Neural progenitor cell (in vitro differentiated cells): ENCODE results near the gene TRIM41. TPM values are rescaled to one million over a fixed set of nuclear protein-coding genes. Genes with fewer than 3 reads are reported as not detected.
A peak's percentile ranks its signal among the peaks of the same experiment; 100 is the strongest.

Experiments used
- DNase-seq: peaks from one replicate; pipeline ENCODE4 v3.0.0-alpha.2; 2016; ENCODE audit warnings: low spot score
- H2AFZ ChIP-seq: fragments of 200-600 bp; sonication (generic); replicated peaks from 2 replicates; pipeline ENCODE4 v1.6.1; 2016; ENCODE audit warnings: antibody characterized with exemption
- H3F3A ChIP-seq: fragments of 200-600 bp; sonication (generic); 2 replicates; pipeline ENCODE4 v1.6.1; 2016; ENCODE audit warnings: antibody characterized with exemption, low read depth
- H3K27ac ChIP-seq: fragments of 200-600 bp; sonication (generic); 2 replicates; pipeline ENCODE4 v1.5.1; 2016; ENCODE audit warnings: mild to moderate bottlenecking
- H3K27me3 ChIP-seq: fragments of 200-600 bp; sonication (generic); 2 replicates; pipeline ENCODE4 v1.6.1; 2016; ENCODE audit warnings: mild to moderate bottlenecking, moderate library complexity
- H3K36me3 ChIP-seq: fragments of 200-600 bp; sonication (generic); 2 replicates; pipeline ENCODE4 v1.5.1; 2016
- H3K4me1 ChIP-seq: fragments of 200-600 bp; sonication (generic); 2 replicates; pipeline ENCODE4 v1.6.1; 2016; ENCODE audit warnings: mixed run types
- H3K4me2 ChIP-seq: fragments of 200-600 bp; sonication (generic); 2 replicates; pipeline ENCODE4 v1.6.1; 2016
- H3K4me3 ChIP-seq: fragments of 200-600 bp; sonication (generic); 2 replicates; pipeline ENCODE4 v1.5.1; 2016
- H3K79me2 ChIP-seq: fragments of 200-600 bp; sonication (generic); 2 replicates; pipeline ENCODE4 v1.6.1; 2016; ENCODE audit warnings: low read depth
- H3K9ac ChIP-seq: fragments of 200-600 bp; sonication (generic); 2 replicates; pipeline ENCODE4 v1.6.1; 2016
- H3K9me3 ChIP-seq: fragments of 200-600 bp; sonication (generic); 2 replicates; pipeline ENCODE4 v1.5.1; 2016; ENCODE audit warnings: low read depth
- H4K20me1 ChIP-seq: fragments of 200-600 bp; sonication (generic); 2 replicates; pipeline ENCODE4 v1.6.1; 2016; ENCODE audit warnings: low read depth
- H3K27ac Mint-ChIP-seq: 3 replicates; pipeline ENCODE4 v1.8.0; 2021; ENCODE audit warnings: mixed read lengths
- H3K27me3 Mint-ChIP-seq: 2 replicates; pipeline ENCODE4 v1.8.0; 2022; ENCODE audit warnings: low read depth, mild to moderate bottlenecking, inconsistent platforms, moderate library complexity, mixed read lengths; ENCODE audit not compliant: insufficient read depth
- H3K36me3 Mint-ChIP-seq: 3 replicates; pipeline ENCODE4 v1.8.0; 2021; ENCODE audit warnings: mixed read lengths
- H3K4me1 Mint-ChIP-seq: 3 replicates; pipeline ENCODE4 v1.8.0; 2021; ENCODE audit warnings: mixed read lengths
- H3K4me3 Mint-ChIP-seq: 3 replicates; pipeline ENCODE4 v1.8.0; 2021; ENCODE audit warnings: mild to moderate bottlenecking, moderate library complexity, mixed read lengths
- H3K9me3 Mint-ChIP-seq: 3 replicates; pipeline ENCODE4 v1.8.0; 2020; ENCODE audit warnings: mixed read lengths
- EZH2 ChIP-seq: fragments of 200-600 bp; sonication (generic); IDR thresholded peaks from 2 replicates; pipeline ENCODE4 v1.6.1; 2017; ENCODE audit warnings: antibody characterized with exemption, mild to moderate bottlenecking, moderate library complexity
- EZH2phosphoT487 ChIP-seq: fragments of 200-600 bp; sonication (generic); IDR thresholded peaks from 2 replicates; pipeline ENCODE4 v1.6.1; 2017; ENCODE audit warnings: antibody characterized with exemption
- total RNA-seq: library from RNA; depleted of rRNA; stranded (reverse); fragments of >200 nt; gene quantifications from 2 replicates; pipeline ENCODE4 v1.2.3, GENCODE V29; 2015; ENCODE audit warnings: low replicate concordance
- TF ChIP-seq, protein P1 (sequence below): fragments of 200-600 bp; sonication (generic); IDR thresholded peaks from 2 replicates; pipeline ENCODE4 v1.5.1; 2017; ENCODE audit warnings: antibody characterized with exemption, mild to moderate bottlenecking

TRIM41 gene
- total RNA-seq, 1 donor from 2014 or later: 8.1 TPM

DNA sequence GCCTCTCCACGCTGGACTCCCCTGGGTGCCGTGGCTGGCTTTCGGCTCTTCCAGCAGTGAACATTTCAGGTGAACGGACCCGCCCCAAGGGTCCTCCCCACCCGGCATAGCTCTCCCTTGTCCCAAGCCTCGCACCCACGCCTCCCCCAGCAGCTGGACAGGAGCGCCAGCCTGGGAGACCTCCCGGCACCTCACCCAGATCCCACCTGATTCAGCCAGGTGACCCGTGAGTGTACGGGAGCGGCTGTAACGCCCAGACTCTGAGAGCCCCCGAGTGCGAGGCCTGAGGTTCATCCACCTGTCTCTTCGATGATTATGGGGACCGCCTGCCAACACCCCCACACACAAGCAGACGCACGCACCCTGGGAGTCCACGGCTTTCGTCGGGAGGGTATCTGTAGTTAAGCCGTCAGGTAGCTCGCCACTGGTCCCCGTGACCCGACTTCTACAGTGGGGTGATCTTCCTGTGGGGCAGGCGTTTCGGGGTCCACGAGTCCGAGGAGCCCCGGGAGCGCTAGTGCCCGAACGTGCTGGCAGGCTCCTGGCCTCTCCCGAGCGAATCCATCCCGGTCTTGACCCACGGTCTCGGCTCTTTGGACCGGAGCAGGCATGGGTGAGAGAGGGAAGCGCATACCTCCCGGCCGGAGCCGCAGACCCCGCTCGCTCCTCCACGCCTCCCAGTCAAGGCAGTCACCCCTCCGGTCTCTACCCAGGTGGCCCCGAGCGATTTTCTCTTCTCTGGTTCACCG, 32.9 kb upstream of the TRIM41 start:
- Histone ChIP-seq H3K9ac (no peak overlapping the region), H3K27me3 (peaks cover 45% of the 10 kb centered on the region), H3K36me3 (no peaks in the 10 kb centered on the region), H3K4me2 (peak overlapping the region; percentile 97), H3K4me1 (peaks cover 2% of the 10 kb centered on the region), H3K27ac (no peak overlapping the region), H4K20me1 (peaks cover 25% of the 10 kb centered on the region), H3K79me2 (no peaks in the 10 kb centered on the region), H3K9me3 (no peaks in the 10 kb centered on the region), H3F3A (peaks cover 16% of the 10 kb centered on the region), H2AFZ (no peak overlapping the region), H3K4me3 (peak overlapping the region; percentile 88)
- H3K36me3 Mint-ChIP-seq: peaks cover 8% of the 10 kb centered on the region
- TF ChIP-seq, protein P1, sequence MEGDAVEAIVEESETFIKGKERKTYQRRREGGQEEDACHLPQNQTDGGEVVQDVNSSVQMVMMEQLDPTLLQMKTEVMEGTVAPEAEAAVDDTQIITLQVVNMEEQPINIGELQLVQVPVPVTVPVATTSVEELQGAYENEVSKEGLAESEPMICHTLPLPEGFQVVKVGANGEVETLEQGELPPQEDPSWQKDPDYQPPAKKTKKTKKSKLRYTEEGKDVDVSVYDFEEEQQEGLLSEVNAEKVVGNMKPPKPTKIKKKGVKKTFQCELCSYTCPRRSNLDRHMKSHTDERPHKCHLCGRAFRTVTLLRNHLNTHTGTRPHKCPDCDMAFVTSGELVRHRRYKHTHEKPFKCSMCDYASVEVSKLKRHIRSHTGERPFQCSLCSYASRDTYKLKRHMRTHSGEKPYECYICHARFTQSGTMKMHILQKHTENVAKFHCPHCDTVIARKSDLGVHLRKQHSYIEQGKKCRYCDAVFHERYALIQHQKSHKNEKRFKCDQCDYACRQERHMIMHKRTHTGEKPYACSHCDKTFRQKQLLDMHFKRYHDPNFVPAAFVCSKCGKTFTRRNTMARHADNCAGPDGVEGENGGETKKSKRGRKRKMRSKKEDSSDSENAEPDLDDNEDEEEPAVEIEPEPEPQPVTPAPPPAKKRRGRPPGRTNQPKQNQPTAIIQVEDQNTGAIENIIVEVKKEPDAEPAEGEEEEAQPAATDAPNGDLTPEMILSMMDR: no peak
- TF ChIP-seq EZH2 (peak; percentile 74), EZH2phosphoT487 (peak; percentile 84)
- no peak overlapping the region for H3K27ac Mint-ChIP-seq
- H3K4me1 Mint-ChIP-seq: peaks cover 31% of the 10 kb centered on the region
- H3K27me3 Mint-ChIP-seq: peaks cover 49% of the 10 kb centered on the region
- H3K4me3 Mint-ChIP-seq: peak overlapping the region; percentile 99
- H3K9me3 Mint-ChIP-seq: peaks cover 22% of the 10 kb centered on the region
- DNase-seq: peak; percentile 53

DNA sequence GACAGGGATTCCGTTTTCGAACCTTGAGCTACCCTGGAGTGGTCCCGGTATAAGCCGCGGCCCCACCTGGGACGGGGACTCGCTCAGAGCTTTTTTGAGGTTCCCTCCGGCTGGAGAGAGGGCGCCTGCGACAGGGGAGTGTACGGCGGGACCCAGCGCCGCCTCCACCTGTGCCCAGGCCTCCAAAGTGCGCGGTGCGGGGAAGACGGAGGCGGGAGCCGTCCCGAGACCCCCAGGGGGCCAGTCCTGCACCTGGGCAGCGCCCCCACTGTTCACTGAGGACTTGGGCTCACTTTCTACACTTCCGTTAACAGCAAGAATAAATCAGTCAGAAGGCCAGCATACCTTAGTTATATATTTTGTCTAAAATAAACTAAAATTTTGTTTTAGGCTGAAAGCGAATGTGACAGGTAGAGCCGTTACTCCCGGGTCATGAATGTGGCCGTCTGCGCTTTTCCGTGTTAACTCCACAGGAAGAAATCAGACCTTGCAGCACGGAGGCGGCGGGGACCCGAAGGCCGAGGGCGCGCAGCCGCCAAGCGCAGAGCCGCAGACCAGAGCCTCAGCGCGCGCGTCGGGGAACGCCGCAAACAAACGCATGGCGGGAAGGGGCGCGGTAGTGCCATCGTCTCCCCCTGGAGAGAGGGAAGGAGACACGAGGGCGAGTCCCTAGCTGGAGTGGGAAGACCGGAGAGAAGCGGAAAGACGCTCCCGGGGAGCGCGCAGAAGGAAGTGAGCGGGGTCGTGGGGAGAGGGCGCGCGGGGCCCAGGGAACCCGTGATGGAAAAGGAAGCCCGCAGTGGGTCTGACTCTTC, 32.2 kb upstream of the TRIM41 start:
- Histone ChIP-seq H3K9me3 (no peaks in the 10 kb centered on the region), H3K36me3 (no peaks in the 10 kb centered on the region), H4K20me1 (peaks cover 25% of the 10 kb centered on the region), H3K4me3 (peak overlapping the region; percentile 88), H3K79me2 (no peaks in the 10 kb centered on the region), H3K27ac (no peak overlapping the region), H3K9ac (no peak overlapping the region), H3K4me1 (peaks cover 2% of the 10 kb centered on the region), H3F3A (peaks cover 16% of the 10 kb centered on the region), H3K4me2 (peak overlapping the region; percentile 97), H2AFZ (peak overlapping the region; percentile 78), H3K27me3 (peaks cover 45% of the 10 kb centered on the region)
- Mint-ChIP-seq H3K4me1 (peaks cover 31% of the 10 kb centered on the region), H3K27ac (peak overlapping the region; percentile 97), H3K4me3 (peak overlapping the region; percentile 99), H3K27me3 (peaks cover 49% of the 10 kb centered on the region), H3K36me3 (peaks cover 8% of the 10 kb centered on the region), H3K9me3 (peaks cover 22% of the 10 kb centered on the region)
- peak; percentile 71 for TF ChIP-seq EZH2phosphoT487
- TF ChIP-seq EZH2: peak; percentile 91
- TF ChIP-seq, protein P1: peak; percentile 33
- DNase-seq: peak; percentile 80

DNA sequence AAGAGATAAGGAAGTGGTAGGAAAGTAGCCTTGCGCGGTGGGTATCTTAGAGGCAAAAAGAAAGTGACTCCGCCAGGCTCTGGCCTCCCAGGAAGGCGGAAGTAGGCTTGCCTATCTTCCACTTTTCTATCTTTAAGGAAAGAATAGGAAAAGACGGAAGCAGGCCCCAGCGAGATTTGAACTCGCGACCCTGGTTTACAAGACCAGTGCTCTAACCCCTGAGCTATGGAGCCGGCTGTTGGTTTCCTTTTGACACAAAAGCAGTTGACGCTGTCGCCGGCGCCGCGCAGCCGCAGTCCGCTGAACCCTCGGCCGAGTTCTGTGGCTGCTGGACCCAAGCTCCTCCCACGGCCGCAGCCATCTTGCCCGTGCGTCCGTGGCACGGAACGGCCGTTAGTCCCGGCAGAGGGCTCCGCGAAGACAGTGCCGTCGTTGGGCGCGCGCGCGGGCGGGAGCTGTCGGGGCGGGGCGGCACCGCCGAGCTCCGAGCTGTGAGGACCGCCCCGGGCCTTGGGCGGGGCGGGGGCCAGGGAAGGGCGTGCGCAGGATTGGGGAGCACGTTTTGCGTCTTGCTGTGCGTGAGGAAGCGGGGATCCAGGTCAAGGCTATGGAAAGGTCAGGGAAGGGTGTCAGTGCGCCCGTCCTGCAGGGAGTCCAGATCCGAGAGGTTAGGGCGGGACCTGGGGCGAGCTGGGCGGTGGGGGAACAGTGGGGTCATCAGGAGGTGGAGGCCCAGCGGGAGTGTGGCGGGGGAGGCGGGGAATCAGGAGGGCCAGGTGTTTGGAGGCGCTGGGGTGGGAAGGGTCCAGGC, 31.4 kb upstream of the TRIM41 start:
- H3K4me1 ChIP-seq: peaks cover 2% of the 10 kb centered on the region
- H3K36me3 Mint-ChIP-seq: peaks cover 8% of the 10 kb centered on the region
- no peak overlapping the region for H3K9ac ChIP-seq
- H4K20me1 ChIP-seq: peaks cover 25% of the 10 kb centered on the region
- no peak overlapping the region for H3K27ac ChIP-seq
- no peaks in the 10 kb centered on the region for H3K9me3 ChIP-seq
- no peaks in the 10 kb centered on the region for H3K36me3 ChIP-seq
- H3K4me2 ChIP-seq: peak overlapping the region; percentile 97
- TF ChIP-seq EZH2 (no peak), EZH2phosphoT487 (no peak)
- TF ChIP-seq, protein P1: no peak
- peaks cover 51% of the 10 kb centered on the region for H3K27me3 Mint-ChIP-seq
- peaks cover 22% of the 10 kb centered on the region for H3K9me3 Mint-ChIP-seq
- peak overlapping the region; percentile 99 for H3K4me3 Mint-ChIP-seq
- H2AFZ ChIP-seq: peak overlapping the region; percentile 78
- DNase-seq: peak; percentile 97
- H3K27me3 ChIP-seq: peaks cover 45% of the 10 kb centered on the region
- H3K4me1 Mint-ChIP-seq: peaks cover 31% of the 10 kb centered on the region
- H3K79me2 ChIP-seq: no peaks in the 10 kb centered on the region
- peak overlapping the region; percentile 88 for H3K4me3 ChIP-seq
- H3F3A ChIP-seq: peaks cover 16% of the 10 kb centered on the region
- peak overlapping the region; percentile 97 for H3K27ac Mint-ChIP-seq
